Fibroblast of lung (primary cell): ENCODE measurements around the gene ADGRE1. TPM values are rescaled to one million over a fixed set of nuclear protein-coding genes. Genes with fewer than 3 reads are reported as not detected.

Source experiments
- DNase-seq, 2 donors: peaks; one replicate each; pipeline versions ENCODE4 v3.0.0 to v3.0.0-alpha.2; 2010; ENCODE audit warnings: low read depth in 2 of 2
- H2AFZ ChIP-seq: 2 replicates; pipeline ENCODE4 v1.5.1; 2012; ENCODE audit warnings: low read length, control low read depth, inconsistent platforms
- H3K27ac ChIP-seq: 2 replicates; pipeline ENCODE4 v1.5.1; 2011; ENCODE audit warnings: low read length, control low read depth; ENCODE audit not compliant: insufficient read depth
- H3K27me3 ChIP-seq: 2 replicates; pipeline ENCODE4 v1.5.1; 2011; ENCODE audit warnings: mild to moderate bottlenecking, low read length; ENCODE audit not compliant: control insufficient read depth, insufficient read depth
- H3K36me3 ChIP-seq: 2 replicates; pipeline ENCODE4 v1.5.1; 2011; ENCODE audit warnings: low read length; ENCODE audit not compliant: control insufficient read depth, insufficient read depth
- H3K4me1 ChIP-seq: 2 replicates; pipeline ENCODE4 v1.5.1; 2011; ENCODE audit warnings: low read length; ENCODE audit not compliant: control insufficient read depth, insufficient read depth; ENCODE audit errors: extremely low read depth
- H3K4me2 ChIP-seq: 2 replicates; pipeline ENCODE4 v1.5.1; 2011; ENCODE audit warnings: low read length, control low read depth; ENCODE audit not compliant: insufficient read depth; ENCODE audit errors: extremely low read depth
- H3K4me3 ChIP-seq, 4 experiments: fragments of 200-600 bp in 1 of 4; sonication (generic) in 1 of 4; replicated peaks in 1 of 4; 2 replicates each; pipeline ENCODE4 v1.5.1; 2011 to 2016; ENCODE audit warnings: low read length in 4 of 4, low read depth in 3 of 4, mild to moderate bottlenecking in 3 of 4, control low read depth in 2 of 4, inconsistent platforms in 1 of 4, mixed read lengths in 1 of 4; ENCODE audit not compliant: insufficient read depth in 1 of 4; ENCODE audit errors: control extremely low read depth in 1 of 4
- H3K79me2 ChIP-seq: 2 replicates; pipeline ENCODE4 v1.5.1; 2012; ENCODE audit warnings: mild to moderate bottlenecking, low read length, inconsistent platforms; ENCODE audit not compliant: control insufficient read depth, insufficient read depth
- H3K9ac ChIP-seq: 2 replicates; pipeline ENCODE4 v1.5.1; 2011; ENCODE audit warnings: mild to moderate bottlenecking, low read length, control low read depth; ENCODE audit not compliant: insufficient read depth
- H3K9me3 ChIP-seq: 2 replicates; pipeline ENCODE4 v1.5.1; 2012; ENCODE audit warnings: low read depth, low read length; ENCODE audit not compliant: control insufficient read depth, insufficient read depth
- H4K20me1 ChIP-seq: 2 replicates; pipeline ENCODE4 v1.5.1; 2011; ENCODE audit warnings: low read length; ENCODE audit not compliant: control insufficient read depth, insufficient read depth; ENCODE audit errors: extremely low read depth
- CTCF ChIP-seq, 2 donors: IDR thresholded peaks in 1 of 2; conservative IDR thresholded peaks in 1 of 2; 1 replicate in 1 of 2; 2 replicates in 1 of 2; pipeline ENCODE4 v1.5.1; 2011 to 2012; ENCODE audit warnings: low read length in 2 of 2, control low read depth in 1 of 2, inconsistent platforms in 1 of 2, low read depth in 1 of 2, mild to moderate bottlenecking in 1 of 2
- EZH2 ChIP-seq: IDR thresholded peaks from 2 replicates; pipeline ENCODE4 v1.5.1; 2012; ENCODE audit warnings: low read length, control low read depth, mild to moderate bottlenecking; ENCODE audit errors: missing control alignments
- polyA plus RNA-seq, 2 donors: library from polyadenylated mRNA; depleted of rRNA in 1 of 2; stranded (reverse) in 1 of 2; unstranded in 1 of 2; fragments of >200 nt; gene quantifications; 2 replicates each; pipeline ENCODE4 v1.2.1, GENCODE V29; 2011 to 2012; ENCODE audit warnings: missing spikeins in 1 of 2
- total RNA-seq: library from RNA; depleted of rRNA; stranded (reverse); fragments of >200 nt; gene quantifications from 2 replicates; pipeline ENCODE4 v1.2.1, GENCODE V29; 2014

Gene ADGRE1
- total and polyA plus RNA-seq, 2 donors (not counting 1 experiment from before 2014, with no cell fraction given), result under 0.01 TPM; not detected in 1

- H3K9me3 ChIP-seq, result no peaks in the 10 kb centered on the region
- H3K27ac ChIP-seq, result no peak overlapping the region
- H4K20me1 ChIP-seq, result no peaks in the 10 kb centered on the region
- H3K36me3 ChIP-seq, result no peaks in the 10 kb centered on the region
- no peak overlapping the region for H3K4me3 ChIP-seq
- no peak overlapping the region for H2AFZ ChIP-seq
- TF ChIP-seq CTCF (conservative IDR thresholded peaks at IDR 0.05 in 1 of 2, IDR thresholded peaks at IDR 0.05 in 1 of 2; ENCODE audit: low read depth in 1 of 2, low read length in 2 of 2) (no peak), EZH2 (no peak)
- no peak overlapping the region for H3K4me2 ChIP-seq
- no peaks in the 10 kb centered on the region for H3K79me2 ChIP-seq
- H3K9ac ChIP-seq, result no peak overlapping the region
- DNase-seq, result no peak
- no peaks in the 10 kb centered on the region for H3K27me3 ChIP-seq
- H3K4me1 ChIP-seq, result no peaks in the 10 kb centered on the region
Observed at GRCh38 chr19:6890401-6890913, 3.1 kb downstream of the ADGRE1 start.

GRCh38 chr19:6890938-6891337, 3.6 kb downstream of the ADGRE1 start:
- Histone ChIP-seq H3K36me3 (no peaks in the 10 kb centered on the region), H3K9me3 (no peaks in the 10 kb centered on the region), H3K9ac (no peak overlapping the region), H3K4me3 (no peak overlapping the region), H3K79me2 (no peaks in the 10 kb centered on the region), H3K27me3 (no peaks in the 10 kb centered on the region), H4K20me1 (no peaks in the 10 kb centered on the region), H3K4me1 (no peaks in the 10 kb centered on the region), H2AFZ (no peak overlapping the region), H3K27ac (no peak overlapping the region), H3K4me2 (no peak overlapping the region)
- no peak for DNase-seq
- TF ChIP-seq CTCF (conservative IDR thresholded peaks at IDR 0.05 in 1 of 2, IDR thresholded peaks at IDR 0.05 in 1 of 2; ENCODE audit: low read depth in 1 of 2, low read length in 2 of 2), result no peak
- no peak for TF ChIP-seq EZH2

GRCh38 chr19:6891761-6892385, 4.5 kb downstream of the ADGRE1 start:
- no peaks in the 10 kb centered on the region for H3K4me1 ChIP-seq
- H3K27me3 ChIP-seq, result no peaks in the 10 kb centered on the region
- H3K9ac ChIP-seq, result no peak overlapping the region
- no peak overlapping the region for H3K4me3 ChIP-seq
- no peaks in the 10 kb centered on the region for H4K20me1 ChIP-seq
- H3K36me3 ChIP-seq, result no peaks in the 10 kb centered on the region
- H3K79me2 ChIP-seq, result no peaks in the 10 kb centered on the region
- no peak for DNase-seq
- H3K4me2 ChIP-seq, result no peak overlapping the region
- no peak overlapping the region for H3K27ac ChIP-seq
- no peak overlapping the region for H2AFZ ChIP-seq
- H3K9me3 ChIP-seq, result no peaks in the 10 kb centered on the region
- TF ChIP-seq CTCF (conservative IDR thresholded peaks at IDR 0.05 in 1 of 2, IDR thresholded peaks at IDR 0.05 in 1 of 2; ENCODE audit: low read depth in 1 of 2, low read length in 2 of 2) (no peak), EZH2 (no peak)
